Colonic mucosa (tissue), 4 donors: ENCODE data around the gene HOXA9. TPM values are rescaled to one million over a fixed set of nuclear protein-coding genes. Genes with fewer than 3 reads are reported as not detected.

Source experiments
- DNase-seq: peaks from one replicate; pipeline ENCODE4 v3.0.0-alpha.2; 2020
- H3K27ac ChIP-seq: fragments of 200-600 bp; one replicate; pipeline ENCODE4 v1.8.0; 2021
- H3K27me3 ChIP-seq: fragments of 200-600 bp; one replicate; pipeline ENCODE4 v1.8.0; 2021
- H3K36me3 ChIP-seq: fragments of 200-600 bp; one replicate; pipeline ENCODE4 v1.8.0; 2021
- H3K4me1 ChIP-seq: fragments of 200-600 bp; one replicate; pipeline ENCODE4 v1.8.0; 2021; ENCODE audit warnings: mild to moderate bottlenecking
- H3K4me3 ChIP-seq: fragments of 200-600 bp; one replicate; pipeline ENCODE4 v1.8.0; 2021
- H3K9ac ChIP-seq, 2 donors: one replicate each; pipeline ENCODE4 v1.7.0; 2013; ENCODE audit warnings: control low read depth in 2 of 2, low read depth in 2 of 2, low read length in 2 of 2
- H3K9me3 ChIP-seq: fragments of 200-600 bp; one replicate; pipeline ENCODE4 v1.8.0; 2021
- intact Hi-C: fragments of 100-400 bp; cut with DNase I; formaldehyde crosslinking; loops from one replicate; pipeline ENCODE4 v1.14.1; 2022
- total RNA-seq, 2 donors: library from RNA; stranded (reverse); fragmentation: NEBNext Ultra II Directional in 1 of 2; extraction: Animal tissue kit (Norgen Biotek cat#: 25700) in 1 of 2; gene quantifications; one replicate each; pipeline ENCODE4 v1.2.1, GENCODE V29; 2021
- TF ChIP-seq, protein P1 (sequence below): fragments of 200-600 bp; IDR thresholded peaks from one replicate; pipeline ENCODE4 v1.8.0; 2022; ENCODE audit warnings: antibody characterized with exemption, mild to moderate bottlenecking
- donor health status: healthy.
- donor health status: DM: no; HTN: no; CAD: no.
- donor health status: DM: no; HTN: no; CAD: no.

HOXA9 gene
- total RNA-seq, 2 donors from 2014 or later, result 19.5 to 22.1 TPM

GRCh38 chr7:27117887-27118491 is 47.3 kb downstream of the HOXA9 start:
- Histone ChIP-seq H3K4me1 (peaks cover 20% of the 10 kb centered on the region), H3K27ac (peak overlapping the region; percentile 75), H3K9ac (peak overlapping the region; percentile 58 to 97), H3K36me3 (no peaks in the 10 kb centered on the region), H3K9me3 (no peaks in the 10 kb centered on the region), H3K4me3 (peak overlapping the region; percentile 17), H3K27me3 (no peaks in the 10 kb centered on the region)
- DNase-seq, result peak; percentile 49
- TF ChIP-seq, protein P1, sequence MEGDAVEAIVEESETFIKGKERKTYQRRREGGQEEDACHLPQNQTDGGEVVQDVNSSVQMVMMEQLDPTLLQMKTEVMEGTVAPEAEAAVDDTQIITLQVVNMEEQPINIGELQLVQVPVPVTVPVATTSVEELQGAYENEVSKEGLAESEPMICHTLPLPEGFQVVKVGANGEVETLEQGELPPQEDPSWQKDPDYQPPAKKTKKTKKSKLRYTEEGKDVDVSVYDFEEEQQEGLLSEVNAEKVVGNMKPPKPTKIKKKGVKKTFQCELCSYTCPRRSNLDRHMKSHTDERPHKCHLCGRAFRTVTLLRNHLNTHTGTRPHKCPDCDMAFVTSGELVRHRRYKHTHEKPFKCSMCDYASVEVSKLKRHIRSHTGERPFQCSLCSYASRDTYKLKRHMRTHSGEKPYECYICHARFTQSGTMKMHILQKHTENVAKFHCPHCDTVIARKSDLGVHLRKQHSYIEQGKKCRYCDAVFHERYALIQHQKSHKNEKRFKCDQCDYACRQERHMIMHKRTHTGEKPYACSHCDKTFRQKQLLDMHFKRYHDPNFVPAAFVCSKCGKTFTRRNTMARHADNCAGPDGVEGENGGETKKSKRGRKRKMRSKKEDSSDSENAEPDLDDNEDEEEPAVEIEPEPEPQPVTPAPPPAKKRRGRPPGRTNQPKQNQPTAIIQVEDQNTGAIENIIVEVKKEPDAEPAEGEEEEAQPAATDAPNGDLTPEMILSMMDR, result no peak
- intact Hi-C loops, result no loop called here

DNA sequence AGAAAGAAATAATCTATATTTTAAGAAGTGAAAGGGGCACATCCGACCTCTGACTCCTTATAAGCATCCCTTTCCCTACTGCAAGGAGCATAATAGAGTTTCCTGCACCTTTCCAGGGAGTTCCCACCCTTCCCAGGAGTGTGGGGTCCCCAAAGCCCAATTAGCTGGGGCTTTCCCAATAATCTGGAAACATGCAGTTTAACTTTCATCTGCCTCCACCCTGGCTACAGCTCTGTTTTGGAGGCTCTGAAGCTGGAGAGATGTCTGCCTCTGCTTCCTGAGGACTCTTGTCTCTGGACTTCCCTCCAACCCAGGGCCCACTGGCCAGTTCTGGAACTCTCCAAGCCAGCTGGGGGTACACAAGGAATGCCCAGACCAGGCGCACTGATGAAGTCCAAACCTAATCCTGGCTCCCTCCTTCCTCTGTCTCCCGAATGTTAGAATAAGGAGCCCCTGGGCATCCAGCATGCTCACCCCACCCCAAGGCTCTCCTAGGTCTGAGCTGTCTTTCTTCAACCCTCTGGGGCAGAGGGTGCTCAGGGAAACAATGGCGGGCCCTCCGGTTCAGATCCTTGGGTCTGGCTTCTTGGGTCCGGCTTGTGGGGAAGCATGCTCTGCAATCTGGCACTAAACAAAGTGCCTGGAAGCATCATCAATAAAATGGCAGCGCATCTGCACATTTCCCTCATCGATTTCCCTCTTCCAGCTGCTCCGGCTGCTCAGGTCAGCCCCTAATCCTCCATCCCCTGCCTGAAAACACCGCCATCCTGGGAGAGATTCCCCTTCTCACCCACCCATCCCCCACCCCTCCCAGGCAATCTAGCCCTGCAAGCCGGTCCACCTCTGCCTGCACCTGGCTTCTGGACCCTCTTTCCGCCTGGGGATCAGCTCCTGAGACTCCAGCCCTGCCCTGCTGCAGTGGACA is 48.1 kb downstream of the HOXA9 start:
- H3K27ac ChIP-seq, result peak overlapping the region; percentile 75
- peak; percentile 44 for DNase-seq
- H3K36me3 ChIP-seq, result no peaks in the 10 kb centered on the region
- peak overlapping the region; percentile 58 to 97 for H3K9ac ChIP-seq
- intact Hi-C loops, result no loop called here
- H3K4me1 ChIP-seq, result peaks cover 20% of the 10 kb centered on the region
- no peaks in the 10 kb centered on the region for H3K9me3 ChIP-seq
- H3K27me3 ChIP-seq, result no peaks in the 10 kb centered on the region
- H3K4me3 ChIP-seq, result peak overlapping the region; percentile 17
- TF ChIP-seq, protein P1, result no peak

DNA sequence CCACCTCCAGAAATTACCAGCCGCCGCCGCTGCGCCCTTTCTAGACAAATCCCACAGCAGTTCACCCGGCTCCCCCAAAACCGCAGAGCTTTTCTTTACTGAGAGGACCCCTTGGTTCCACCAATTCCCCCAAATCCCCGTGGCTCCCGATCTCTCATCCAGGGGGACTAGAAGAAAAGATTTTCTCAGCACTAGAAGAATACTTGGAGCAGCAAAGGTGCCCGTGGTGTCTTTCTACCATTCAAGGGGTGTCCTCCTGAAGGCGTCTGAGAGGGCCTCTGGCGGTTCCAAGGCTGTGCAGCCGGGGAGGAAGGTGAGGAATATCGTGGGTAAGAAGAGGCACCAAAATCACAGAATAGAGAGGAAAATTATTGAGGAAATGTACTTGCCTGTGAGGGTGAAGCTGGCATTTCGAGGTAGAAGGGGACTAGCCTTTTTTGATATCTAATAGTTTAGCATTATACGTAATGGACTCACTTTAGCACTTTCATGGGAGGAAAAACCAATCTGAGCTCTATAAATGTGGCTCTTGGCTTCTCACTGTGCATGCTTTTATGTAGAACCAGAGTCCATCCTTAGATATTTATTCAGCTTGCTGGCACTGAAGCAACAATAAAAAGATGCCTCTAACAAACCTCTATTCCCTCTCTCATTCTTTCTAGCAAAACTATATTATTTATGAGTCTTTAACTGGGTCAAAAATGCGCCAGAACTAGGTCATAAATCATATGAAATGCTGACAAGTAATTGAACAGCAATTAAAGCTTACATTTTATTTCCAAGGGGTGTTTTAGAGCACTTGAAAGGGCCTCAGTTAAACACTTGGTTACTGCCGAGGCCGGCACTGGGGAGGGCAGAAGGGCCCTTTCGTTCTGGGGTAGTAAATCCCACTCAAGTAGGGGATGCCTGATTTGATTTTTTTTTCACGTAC is 49.0 kb downstream of the HOXA9 start:
- H3K27me3 ChIP-seq, result no peaks in the 10 kb centered on the region

GRCh38 chr7:27115221-27116026 is 49.9 kb downstream of the HOXA9 start:
- peak overlapping the region; percentile 22 for H3K4me3 ChIP-seq
- H3K27ac ChIP-seq, result peak overlapping the region; percentile 75
- no peaks in the 10 kb centered on the region for H3K36me3 ChIP-seq
- TF ChIP-seq, protein P1, result no peak
- no peaks in the 10 kb centered on the region for H3K9me3 ChIP-seq
- H3K4me1 ChIP-seq, result peaks cover 18% of the 10 kb centered on the region
- intact Hi-C loops, result no loop called here
- peak overlapping the region; percentile 77 to 97 for H3K9ac ChIP-seq
- no peaks in the 10 kb centered on the region for H3K27me3 ChIP-seq
- DNase-seq, result peak; percentile 81

More for the DNA sequence above, 49.0 kb downstream of the HOXA9 start:
- peak overlapping the region; percentile 58 to 97 for H3K9ac ChIP-seq
- intact Hi-C loops, result no loop called here
- TF ChIP-seq, protein P1, result no peak
- no peaks in the 10 kb centered on the region for H3K36me3 ChIP-seq
- peaks cover 18% of the 10 kb centered on the region for H3K4me1 ChIP-seq
- peak overlapping the region; percentile 22 for H3K4me3 ChIP-seq
- DNase-seq, result peak; percentile 35
- peak overlapping the region; percentile 75 for H3K27ac ChIP-seq
- no peaks in the 10 kb centered on the region for H3K9me3 ChIP-seq
